Measurements from ENCODE around the gene VEZF1. TPM values are rescaled to one million over a fixed set of nuclear protein-coding genes. Genes with fewer than 3 reads are reported as not detected.

The VEZF1 gene
- total and polyA plus RNA-seq, 2 experiments from 2014 or later: 36.0 to 67.7 TPM

GRCh38 chr17:57991537-57991936 lies 3.5 kb upstream of the VEZF1 start:
- H3K36me3 ChIP-seq (ENCODE audit: insufficient read depth): no peaks in the 10 kb centered on the region
- ATAC-seq (no peak), DNase-seq (ENCODE audit: low spot score) (no peak)
- Mint-ChIP-seq H3K27ac (no peak overlapping the region), H3K36me3 (ENCODE audit: low read depth) (peaks cover 11% of the 10 kb centered on the region; the same call in 2 of the 3 replicates), H3K27me3 (ENCODE audit: insufficient read depth, low read depth, poor library complexity) (peaks cover 11% of the 10 kb centered on the region), H3K9me3 (no peaks in the 10 kb centered on the region; the same call in 2 of the 3 replicates), H3K4me1 (peaks cover 54% of the 10 kb centered on the region), H3K4me3 (no peak overlapping the region)
- no peak overlapping the region for H3K4me2 ChIP-seq
- H3K4me1 ChIP-seq (ENCODE audit: insufficient read depth): peaks cover 17% of the 10 kb centered on the region
- no peak overlapping the region for H2AFZ ChIP-seq
- H3F3A ChIP-seq (replicated peaks; ENCODE audit: low read depth): peaks cover 6% of the 10 kb centered on the region
- no peak for TF ChIP-seq ZNF331 (CRISPR knock-in tag; IDR thresholded peaks at IDR 0.05; ENCODE audit: low read depth)
- no peak for TF ChIP-seq POLR2AphosphoS5 (IDR thresholded peaks at IDR 0.05; ENCODE audit: low read depth)
- TF ChIP-seq EZH2 (IDR thresholded peaks at IDR 0.05; ENCODE audit: low read depth, unreplicated experiment): no peak
- TF ChIP-seq EZH2phosphoT487 (IDR thresholded peaks at IDR 0.05; ENCODE audit: unreplicated experiment): no peak
- no peak for TF ChIP-seq ZNF462 (CRISPR knock-in tag; IDR thresholded peaks at IDR 0.05)
- TF ChIP-seq NANOG (IDR thresholded peaks at IDR 0.05; ENCODE audit: borderline replicate concordance): no peak
- no peak for TF ChIP-seq JUNB (IDR thresholded peaks at IDR 0.05; ENCODE audit: unreplicated experiment)
- TF ChIP-seq ETS1 (IDR thresholded peaks at IDR 0.05): no peak
- TF ChIP-seq ZNF114 (CRISPR knock-in tag; IDR thresholded peaks at IDR 0.05): no peak
- no peak for TF ChIP-seq STAT1 (IDR thresholded peaks at IDR 0.05; ENCODE audit: unreplicated experiment)
- TF ChIP-seq REST (IDR thresholded peaks at IDR 0.05; ENCODE audit: unreplicated experiment): no peak
- TF ChIP-seq CREB1 (CRISPR knock-in tag; IDR thresholded peaks at IDR 0.05; ENCODE audit: low read depth): no peak
- no peak for TF ChIP-seq CTCF (conservative IDR thresholded peaks at IDR 0.05; ENCODE audit: low read depth in 2 of 2)
- 0 out of 2 replicates have a peak, but pooled peaks cover 5% of the 10 kb centered on the region for H4K20me1 ChIP-seq (replicated peaks; ENCODE audit: insufficient read depth)
- no peak overlapping the region for H3K27ac ChIP-seq (ENCODE audit: low read depth)
- no peaks in the 10 kb centered on the region for H3K9me2 ChIP-seq (ENCODE audit: insufficient read depth)
- no peak overlapping the region for H3K4me3 ChIP-seq
- H3K79me2 ChIP-seq (replicated peaks; ENCODE audit: insufficient read depth): peaks cover 9% of the 10 kb centered on the region
- H3K27me3 ChIP-seq (ENCODE audit: insufficient read depth): no peaks in the 10 kb centered on the region

Data from GM23338 (cell line).